Neural cell (in vitro differentiated cells): Measurements from ENCODE around the gene LAIR2.

ENCODE experiments used
- EZH2 ChIP-seq: fragments of 200-600, 300-800 bp; shearing (Covaris generic), sonication (generic); IDR thresholded peaks from 2 replicates; pipeline ENCODE4 v1.6.1; 2014; ENCODE audit warnings: antibody characterized with exemption, low read length, borderline replicate concordance, mild to moderate bottlenecking; ENCODE audit not compliant: insufficient read depth, poor library complexity, severe bottlenecking
- POLR2AphosphoS5 ChIP-seq: IDR thresholded peaks from 2 replicates; pipeline ENCODE4 v1.6.1; 2012
- TF ChIP-seq, protein P1 (sequence below): fragments of 450-650 bp; IDR thresholded peaks from 2 replicates; pipeline ENCODE4 v1.5.1; 2014; ENCODE audit warnings: antibody characterized with exemption, mild to moderate bottlenecking, moderate library complexity; ENCODE audit not compliant: poor library complexity, severe bottlenecking

GRCh38 chr19:54502518-54503048 is at the start of gene LAIR2:
- TF ChIP-seq, protein P1, sequence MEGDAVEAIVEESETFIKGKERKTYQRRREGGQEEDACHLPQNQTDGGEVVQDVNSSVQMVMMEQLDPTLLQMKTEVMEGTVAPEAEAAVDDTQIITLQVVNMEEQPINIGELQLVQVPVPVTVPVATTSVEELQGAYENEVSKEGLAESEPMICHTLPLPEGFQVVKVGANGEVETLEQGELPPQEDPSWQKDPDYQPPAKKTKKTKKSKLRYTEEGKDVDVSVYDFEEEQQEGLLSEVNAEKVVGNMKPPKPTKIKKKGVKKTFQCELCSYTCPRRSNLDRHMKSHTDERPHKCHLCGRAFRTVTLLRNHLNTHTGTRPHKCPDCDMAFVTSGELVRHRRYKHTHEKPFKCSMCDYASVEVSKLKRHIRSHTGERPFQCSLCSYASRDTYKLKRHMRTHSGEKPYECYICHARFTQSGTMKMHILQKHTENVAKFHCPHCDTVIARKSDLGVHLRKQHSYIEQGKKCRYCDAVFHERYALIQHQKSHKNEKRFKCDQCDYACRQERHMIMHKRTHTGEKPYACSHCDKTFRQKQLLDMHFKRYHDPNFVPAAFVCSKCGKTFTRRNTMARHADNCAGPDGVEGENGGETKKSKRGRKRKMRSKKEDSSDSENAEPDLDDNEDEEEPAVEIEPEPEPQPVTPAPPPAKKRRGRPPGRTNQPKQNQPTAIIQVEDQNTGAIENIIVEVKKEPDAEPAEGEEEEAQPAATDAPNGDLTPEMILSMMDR = no peak
- TF ChIP-seq POLR2AphosphoS5 (no peak), EZH2 (no peak)
